Activated CD4-positive, alpha-beta T cell treated with anti-CD3 and anti-CD28 coated beads, Interleukin-2, amount 50 U/mL, for 16 hours (primary cell): Measurements from ENCODE around the gene FTH1.
"Not testable (repeated sequence)": the region's sequence is repeated elsewhere in the genome, so short reads cannot be mapped to it uniquely, and the experiment has no call there.

Experiments
- DNase-seq: peaks from one replicate; pipeline ENCODE4 v3.0.0-alpha.2; 2020

The FTH1 gene

DNA sequence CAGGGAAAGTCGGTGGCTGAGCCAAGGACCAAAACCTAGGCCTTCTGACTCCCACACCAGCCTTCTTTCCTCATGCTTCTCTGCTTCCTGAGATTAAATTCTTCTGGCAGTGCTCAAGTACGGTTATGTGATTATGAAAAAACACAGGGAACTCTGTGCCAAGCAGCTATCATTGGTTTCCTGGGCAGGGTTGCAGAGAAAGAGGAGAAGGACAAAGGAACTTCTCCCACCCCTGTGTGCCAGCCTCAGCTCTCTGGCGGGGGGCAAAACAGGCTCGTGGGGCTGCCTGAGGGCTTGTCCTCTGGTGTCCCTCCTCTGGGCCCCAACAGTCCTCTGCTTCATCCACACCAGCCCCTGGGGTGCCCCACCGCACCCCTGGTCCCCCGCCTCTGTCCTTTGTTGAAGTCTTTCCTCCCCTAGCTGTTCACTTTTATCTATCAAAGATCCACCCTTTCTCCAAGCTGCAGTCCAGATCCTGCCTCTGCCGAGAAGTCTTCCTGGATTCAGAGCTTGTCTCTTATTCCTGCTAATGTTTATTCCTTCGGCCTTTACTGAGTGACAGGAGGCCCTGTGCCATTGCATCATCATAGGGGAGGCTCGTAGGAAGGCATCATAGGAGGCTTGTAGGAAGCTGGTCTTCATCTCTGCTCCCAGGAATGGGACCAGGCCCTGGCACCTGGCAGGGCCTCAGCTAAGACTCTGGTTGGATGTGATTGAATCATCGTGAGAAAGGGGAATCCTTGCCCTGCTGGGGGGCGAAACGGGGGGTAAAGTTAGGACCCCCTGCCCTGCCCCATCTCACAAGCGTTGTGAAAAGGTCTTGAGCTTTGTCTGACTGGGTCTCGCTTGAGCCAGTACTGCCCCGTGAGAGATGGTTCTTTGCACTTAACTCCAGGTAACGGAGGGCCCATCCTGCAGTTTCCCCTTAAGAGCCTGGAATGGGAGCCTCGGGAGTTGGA is 11.5 kb upstream of the FTH1 start:
- no peak for DNase-seq

DNA sequence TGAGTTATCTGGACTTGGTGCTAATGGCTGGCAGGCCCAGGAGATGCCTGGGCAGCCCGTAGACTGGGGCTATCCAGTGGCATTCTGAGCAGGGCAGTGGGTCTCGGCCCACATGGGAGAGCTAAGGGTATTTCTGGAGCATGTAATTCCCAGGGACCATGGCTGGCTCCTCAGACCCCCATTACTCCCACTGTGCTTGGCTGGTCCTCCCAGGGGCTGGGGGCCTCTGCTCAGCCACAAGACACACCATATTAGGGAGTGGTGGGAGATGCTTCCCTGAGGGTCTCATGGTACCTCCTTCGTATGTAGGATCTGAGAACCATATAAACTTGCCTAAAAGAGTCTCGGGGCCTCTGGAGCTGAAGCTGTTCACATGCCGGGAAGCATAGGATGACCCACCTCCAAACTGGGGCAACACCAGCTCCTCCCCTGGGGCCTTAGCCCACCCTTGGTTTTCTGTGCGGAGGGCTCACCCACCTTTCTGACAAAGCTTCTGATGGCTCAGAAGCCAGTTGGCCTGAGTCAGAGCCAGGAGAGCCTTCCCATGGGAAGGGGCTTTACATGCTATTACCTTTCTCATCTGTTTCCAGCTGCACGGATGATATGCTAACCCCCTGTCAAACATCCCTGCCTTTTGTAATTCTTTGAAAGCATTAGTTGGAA is 9.5 kb upstream of the FTH1 start:
- DNase-seq = no peak

DNA sequence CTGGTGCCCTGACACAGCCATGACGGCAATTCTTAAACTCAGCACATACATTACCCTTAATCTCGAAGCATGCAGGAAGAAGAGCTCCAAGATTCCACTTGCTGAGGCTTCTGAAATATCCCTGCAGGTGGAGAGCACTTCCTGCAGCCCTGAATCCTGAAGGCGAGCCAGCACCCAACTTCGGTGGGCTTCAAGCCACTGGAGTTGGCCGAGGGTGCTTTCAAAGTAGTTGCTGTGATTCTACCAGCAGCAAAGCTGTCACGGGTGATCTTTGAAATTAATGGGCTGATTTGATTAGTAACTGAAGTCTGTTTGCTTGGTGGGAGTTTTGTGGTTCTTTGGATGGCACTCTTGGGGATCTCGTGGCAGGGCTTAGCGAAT is 9.0 kb upstream of the FTH1 start:
- DNase-seq = no peak

DNA sequence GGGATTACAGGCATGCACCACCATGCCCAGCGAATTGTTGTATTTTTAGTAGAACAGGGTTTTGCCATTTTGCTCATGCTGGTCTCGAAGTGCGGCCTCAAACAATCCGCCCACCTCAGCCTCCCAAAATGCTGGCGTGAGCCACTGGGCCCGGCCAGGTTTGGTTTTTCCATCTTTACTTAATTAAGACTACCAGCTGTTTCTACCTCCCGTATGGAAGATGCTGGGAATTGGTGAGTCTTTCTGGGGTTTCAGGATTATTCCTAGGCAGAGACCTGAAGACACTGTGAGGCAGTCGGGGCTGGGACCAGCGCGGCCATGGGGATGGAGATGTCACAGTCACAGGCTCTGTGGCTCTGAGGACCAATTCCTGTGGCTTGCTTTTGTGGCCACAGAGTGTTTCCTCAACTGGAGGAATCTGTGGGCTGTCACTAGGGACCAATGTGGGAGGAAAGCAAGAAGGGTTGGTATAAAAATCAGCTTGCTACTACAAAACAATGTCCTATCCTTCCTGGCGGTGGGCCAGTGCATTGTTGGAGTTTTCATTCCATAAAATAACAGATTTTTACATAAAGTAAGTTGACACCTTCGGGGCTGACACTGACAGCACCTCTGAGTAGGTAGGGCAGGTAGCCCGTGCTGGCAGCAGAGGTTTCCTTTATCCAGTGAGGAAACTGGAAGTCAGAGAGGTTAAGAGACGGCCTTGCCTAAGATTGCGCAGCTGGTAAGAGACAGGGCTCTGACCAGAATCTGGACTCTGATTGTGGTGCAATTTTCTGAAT is 8.4 kb upstream of the FTH1 start:
- no peak for DNase-seq

DNA sequence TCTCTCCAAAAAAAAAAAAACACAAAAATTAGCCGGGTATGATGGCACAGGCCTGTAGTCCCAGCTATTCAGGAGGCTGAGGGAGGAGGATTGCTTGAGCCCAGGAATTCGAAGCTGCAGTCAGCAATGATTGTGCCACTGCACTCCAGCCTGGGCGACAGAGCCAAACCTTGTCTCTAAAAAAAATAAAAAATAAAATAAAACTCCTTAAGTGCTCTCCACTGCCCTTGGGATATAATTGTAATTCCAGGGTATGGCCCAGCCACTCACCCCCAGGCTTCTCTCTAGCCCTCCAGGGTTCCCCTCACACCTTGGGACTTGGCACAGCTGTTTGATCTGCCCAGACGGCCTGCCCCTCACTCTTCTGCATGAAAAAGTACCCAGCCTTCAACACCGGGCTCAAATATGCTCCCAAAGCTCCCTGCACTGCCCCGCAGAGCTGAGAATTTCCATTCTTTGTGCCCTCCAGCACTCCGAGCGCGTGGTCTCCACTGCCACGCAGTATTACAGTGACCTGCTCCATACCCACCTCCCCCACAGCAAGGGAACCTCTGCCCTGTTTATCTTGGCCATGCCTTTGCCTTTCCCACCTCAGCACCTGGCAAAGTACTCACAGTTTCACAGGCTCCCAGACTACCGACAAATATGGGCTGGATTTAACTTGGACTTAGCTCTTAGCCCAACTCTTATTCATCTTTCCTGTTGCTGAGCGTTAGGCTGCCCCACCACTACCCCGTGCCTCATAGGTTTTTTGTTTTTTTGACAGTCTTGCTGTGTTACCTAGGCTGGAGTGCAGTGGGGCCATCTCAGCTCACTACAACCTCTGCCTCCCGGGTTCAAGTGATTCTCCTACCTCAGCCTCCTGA is 7.6 kb upstream of the FTH1 start:
- DNase-seq = no peak

DNA sequence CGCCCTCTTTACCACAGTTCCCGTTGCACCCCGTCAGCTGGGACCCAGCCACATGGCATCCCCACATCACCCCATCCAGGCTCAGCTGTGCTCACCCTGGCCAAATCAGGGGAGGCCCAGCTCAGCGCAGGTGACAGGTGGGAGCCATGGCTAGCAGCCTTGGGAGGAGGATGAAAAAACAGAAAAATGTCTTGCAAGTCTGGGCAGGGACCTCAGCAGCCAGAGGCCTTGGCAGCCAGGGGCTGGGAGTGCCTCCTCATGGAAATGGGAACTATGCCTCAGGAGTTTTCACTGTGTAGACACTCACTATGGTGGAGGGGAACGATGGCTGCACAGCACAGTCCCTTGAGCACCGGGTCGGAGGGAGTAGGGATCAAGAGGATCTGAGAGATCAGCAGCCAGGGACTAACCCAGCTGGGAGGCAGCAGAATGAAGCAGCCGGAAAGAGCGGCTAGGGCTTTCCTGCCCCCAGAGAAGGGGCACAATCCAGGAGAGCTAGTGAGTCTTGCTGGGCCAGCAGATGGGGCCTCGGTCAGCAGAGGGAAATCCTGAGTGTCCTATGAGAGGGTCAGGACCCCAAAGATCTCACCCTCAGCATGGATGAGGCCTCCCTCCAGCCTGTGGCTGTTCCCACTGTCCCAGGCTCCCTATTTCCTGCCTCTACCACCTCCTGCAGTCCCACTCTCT is 6.2 kb upstream of the FTH1 start:
- no peak for DNase-seq

DNA sequence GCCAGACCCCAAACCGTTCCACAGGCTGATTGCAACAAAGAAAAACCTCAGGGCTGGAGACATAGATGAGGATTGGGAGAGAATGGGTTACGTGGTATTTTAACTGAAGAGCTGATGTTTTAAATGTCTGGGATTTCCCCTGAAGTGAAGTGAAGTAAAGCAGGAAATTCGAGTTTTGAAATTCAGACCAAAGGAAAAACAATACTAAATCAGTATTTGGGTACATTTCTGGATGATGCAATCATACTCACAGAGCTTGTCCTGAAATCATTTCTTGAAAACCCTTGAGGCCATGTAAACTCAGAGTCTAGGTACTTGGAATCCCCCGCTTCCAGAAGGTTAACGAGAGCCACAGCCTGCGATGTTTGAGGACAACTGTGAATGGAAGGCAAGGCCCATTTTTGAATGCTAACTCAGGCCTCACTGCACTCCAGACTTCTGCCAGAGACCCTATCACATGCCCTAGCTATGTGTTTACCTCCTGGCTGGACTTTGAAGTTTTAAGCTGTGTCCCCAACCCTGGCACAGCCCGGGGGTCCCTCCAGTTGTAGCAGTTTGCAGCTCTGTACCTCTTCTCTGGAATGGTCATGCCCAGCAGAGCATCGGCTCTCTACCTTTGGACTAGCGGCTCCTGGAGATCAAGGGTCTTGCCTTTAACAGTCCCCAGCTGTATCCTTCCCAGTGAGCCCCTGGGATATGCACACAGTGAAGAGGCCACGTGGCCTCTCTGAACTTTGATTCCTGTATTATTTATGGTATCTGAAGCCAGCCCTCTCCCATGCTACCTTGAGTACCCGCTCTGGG is 5.4 kb upstream of the FTH1 start:
- peak; percentile 60 for DNase-seq

DNA sequence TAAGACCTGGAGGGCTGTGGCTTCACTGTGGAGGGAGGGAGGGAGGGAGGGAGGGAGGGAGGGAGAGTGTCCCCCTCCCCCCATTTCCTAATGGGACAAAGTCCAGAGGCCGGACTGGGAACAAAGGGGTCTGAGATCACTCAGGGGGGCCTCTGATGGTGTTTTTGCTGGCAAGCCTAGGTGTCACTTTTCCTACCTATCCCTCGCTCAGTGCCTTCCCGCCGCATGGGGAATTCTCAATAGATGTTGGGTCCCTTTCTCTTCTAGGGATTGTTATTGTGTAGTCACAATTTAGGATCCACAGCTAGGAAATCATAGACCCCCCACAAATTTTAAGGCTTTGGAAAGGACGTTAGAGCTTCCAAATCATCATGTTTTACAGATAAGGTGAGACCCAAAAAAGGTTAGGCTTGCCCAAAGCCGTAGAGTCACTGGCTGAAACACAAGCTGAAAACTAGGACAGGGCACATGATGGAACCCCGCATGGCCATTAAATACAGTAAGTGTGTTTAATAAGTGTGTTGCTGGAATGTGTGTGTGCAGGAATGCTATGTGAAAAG is 4.8 kb upstream of the FTH1 start:
- no peak for DNase-seq

DNA sequence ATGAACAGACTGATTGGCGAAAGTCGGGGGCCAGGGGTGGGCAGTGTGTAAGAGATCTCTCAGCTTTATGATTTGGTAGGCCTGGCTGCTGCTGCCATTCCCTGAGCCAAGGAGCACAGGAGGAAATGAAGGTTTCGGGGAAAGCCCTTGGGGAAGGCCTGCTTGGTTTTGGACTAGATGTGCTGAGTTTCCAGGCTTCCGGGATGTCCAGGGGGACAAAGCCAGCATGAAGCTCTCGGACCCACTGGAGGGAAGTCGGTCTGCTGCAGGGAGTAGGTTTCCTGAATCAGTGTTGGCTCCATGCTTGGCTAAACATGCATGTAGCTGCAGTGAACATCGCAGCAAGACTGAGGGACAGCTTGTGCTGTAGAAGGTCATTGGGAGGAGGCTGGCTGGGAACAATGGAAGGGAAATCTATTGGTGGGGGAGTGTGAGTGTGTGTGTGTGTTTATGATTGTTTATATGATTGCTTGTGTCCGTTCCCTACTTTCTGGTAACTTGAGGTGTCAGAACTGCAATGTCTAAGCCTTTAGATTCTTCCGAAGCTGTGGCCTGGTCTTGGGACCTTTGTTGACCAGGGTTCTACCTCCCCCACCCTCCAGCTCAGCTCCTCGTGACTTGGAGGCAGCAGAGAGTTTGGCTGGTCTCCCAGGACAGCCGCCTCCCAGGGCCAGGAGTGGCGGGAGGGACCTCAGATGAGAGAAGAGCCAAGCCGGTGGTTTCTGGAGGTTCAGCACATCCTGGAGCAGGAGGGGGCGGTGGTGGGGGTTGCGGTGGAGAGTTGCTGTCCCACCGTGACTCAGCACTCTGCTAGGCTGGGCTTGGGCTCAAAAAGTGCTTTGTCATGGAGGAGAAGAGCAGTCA is 4.0 kb upstream of the FTH1 start:
- peak; percentile 90 for DNase-seq

DNA sequence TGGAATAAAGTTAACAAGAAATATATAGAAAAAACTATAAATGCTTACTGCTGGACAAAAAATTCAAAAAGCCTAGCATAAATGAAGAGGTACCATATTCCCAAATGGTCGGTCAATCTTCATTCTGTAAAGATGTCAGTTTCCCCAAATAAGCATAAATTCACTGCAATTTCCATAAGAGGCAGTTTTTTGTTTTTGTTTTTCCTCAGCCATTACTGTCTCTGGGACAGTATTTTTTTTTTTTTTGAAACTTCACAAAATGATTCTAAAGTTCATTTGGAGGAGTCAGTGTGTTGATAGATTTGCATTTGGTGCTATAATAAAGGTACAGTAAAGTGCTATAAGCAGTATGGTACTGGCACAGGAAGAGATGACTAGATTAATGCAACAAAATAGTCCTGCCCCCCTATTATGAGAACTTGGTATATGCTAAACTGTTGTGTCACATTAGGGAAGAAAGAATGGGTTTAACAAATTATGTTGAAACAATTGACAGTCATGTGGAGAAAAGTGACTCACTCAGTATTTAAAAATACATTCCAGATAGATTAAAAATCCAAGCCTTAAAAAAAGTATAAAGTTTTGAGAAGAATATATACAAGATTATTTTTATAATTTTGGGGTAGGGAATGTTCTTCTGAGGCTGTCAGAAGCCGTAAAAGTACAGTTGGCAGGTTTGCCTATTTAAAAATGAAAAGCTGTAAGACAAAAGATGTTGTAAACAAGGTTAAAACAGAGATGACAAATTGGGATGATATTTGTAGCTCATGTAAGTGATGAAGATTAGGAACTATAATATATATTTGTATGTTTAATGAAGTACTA is 2.6 kb upstream of the FTH1 start:
- peak; percentile 61 for DNase-seq

DNA sequence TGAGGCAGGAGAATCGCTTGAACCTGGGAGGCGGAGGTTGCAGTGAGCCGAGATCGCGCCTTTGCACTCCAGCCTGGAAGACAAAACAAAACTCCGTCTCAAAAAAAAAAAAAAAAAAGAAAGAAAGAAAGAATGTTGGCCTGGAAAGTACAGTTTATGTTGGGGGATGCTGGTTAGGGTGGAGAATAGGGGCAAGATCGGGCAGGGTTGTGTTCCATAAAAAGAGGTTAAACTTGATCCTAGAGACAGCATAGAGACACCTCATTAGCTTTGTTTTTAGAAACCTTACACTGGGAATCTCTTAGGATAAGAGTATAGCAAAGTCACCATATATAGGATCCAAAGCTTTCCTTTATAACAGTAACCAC is 1.9 kb upstream of the FTH1 start:
- no peak for DNase-seq

DNA sequence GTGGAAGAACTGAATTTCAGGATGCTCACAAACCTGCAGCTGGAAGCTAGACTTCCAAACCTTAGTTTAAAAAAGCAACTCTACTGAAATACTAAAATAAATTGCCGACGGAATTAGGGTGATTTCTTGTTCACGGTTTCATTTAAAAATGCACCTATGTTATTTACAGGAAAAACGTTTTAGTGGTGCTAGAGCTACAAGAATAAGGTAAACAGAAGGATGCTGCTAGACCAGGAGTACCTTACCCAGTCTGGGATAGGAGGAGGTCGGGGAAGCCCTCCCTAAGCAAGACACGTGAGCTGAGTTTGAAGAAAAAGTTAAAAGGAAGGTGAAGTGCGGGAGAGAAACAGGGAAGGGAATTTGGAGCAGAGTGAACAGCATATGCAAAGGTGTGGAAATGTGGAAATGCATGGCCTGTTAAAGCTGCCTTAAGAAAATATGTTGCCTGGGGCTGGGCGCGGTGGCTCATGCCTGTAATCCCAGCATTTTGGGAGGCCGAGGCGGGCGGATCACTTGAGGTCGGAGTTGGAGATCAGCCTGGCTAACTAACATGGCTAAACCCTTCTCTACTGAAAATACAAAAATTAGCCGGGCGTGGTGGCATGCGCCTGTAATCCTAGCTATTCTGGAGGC is 1.4 kb upstream of the FTH1 start:
- DNase-seq = no peak

DNA sequence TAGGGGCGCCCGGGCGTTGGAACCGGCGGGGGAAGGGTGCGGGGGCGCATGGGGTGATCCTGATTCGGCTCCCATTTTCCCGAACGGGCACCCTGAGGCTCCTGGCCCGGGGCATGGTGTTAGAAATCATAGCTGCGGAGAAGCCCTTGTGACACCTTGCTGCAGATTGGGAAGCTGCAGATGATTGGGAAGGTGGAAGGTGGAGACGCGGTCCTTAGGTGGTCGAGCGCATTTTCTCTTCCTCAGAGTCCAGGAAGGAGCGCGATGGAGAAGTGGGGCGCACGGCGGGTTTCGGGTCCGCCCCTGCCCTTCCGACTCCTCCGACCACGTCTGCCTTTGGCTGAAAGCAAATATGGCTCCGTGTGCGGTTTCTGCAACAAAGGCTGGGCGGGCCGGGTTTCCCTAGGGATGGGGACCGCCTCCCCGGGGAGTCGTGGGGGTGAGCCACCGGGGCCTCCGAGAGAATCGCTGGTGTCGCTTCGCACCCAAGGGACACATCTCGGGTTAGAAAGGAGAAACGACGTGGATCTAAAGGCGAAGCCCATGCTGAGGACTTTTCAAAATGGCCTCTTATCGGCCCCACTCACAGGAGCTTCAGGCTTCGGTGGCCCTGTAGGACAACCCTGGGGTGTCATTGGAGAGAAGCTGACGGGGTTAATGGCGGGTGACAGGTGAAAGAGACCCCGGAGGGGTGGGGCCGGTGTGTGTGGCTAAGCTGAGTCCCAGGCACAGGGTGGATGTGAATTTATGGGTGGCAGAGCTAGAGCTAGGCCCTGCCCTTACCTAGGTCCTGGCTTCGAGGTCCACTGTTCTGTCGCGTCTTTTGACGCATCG is 707 bp upstream of the FTH1 start:
- peak; percentile 50 for DNase-seq

DNA sequence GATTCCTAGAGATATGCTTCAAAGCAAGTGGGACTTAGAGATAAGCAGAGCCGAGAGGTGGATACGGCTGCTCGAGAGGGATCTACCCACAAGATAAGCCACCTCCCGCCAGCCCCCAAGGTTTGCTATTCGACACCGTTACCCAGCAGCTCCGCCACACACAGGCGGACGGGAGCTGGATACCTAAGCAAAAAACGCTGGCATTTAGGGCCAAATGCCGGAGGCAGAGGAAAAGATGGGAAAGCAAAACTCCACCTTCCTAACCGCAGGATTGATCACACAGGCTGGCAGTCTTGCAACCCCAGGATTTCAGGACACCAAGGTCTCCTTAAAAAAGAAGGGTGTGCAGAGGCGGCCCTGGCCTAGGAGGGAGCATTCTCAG is 709 bp downstream of the FTH1 start:
- DNase-seq = peak; percentile 30

DNA sequence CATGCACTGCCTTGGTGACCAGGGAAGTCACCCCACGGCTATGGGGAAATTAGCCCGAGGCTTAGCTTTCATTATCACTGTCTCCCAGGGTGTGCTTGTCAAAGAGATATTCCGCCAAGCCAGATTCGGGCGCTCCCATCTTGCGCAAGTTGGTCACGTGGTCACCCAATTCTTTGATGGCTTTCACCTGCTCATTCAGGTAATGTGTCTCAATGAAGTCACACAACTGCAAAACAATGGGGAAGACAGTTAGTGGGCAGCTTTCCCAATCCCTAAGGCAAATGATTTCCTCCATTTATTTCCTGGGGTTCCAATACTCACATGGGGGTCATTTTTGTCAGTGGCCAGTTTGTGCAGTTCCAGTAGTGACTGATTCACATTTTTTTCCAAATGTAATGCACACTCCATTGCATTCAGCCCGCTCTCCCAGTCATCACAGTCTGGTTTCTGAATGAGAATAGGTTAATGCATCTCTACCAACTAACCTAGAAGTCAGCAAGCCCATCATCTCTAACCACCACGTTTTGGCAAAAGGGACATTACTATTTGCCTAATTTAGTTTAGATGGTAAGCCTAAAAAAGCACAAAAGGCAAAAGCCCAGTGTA is 2.7 kb downstream of the FTH1 start:
- not testable (repeated sequence) for DNase-seq

DNA sequence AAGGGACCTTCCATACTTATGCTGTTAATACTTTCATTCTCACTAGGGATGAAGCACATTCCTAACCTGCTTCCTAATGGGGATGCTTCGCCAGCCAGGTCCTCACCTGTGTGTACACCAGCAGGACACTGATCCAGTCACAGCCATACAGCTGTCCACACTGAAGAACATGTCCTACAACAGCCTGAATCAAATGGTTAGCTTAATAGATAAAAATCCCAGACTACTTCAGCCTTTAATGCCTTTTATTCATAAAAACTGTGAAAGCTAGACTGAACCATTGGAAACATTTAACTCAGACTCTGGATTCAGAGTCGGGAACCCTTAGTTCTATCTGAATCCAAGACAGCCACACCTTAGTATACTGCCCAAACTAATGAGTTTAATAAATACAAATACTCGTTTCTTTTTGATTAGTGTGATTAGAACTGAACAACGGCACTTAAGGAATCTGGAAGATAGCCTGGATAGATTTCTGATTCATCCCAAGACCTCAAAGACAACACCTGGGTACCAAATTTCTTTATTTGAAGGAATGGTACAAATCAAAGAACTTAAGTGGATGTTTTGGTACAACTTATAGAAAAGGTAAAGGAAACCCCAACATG is 3.3 kb downstream of the FTH1 start:
- no peak for DNase-seq
